CD4-positive, alpha-beta T cell treated with Interleukin-6 for 4 hours (primary cell): ENCODE results near the gene STX1B.
"Not testable (repeated sequence)": the region's sequence is repeated elsewhere in the genome, so short reads cannot be mapped to it uniquely, and the experiment has no call there.

ENCODE experiments used
- DNase-seq: peaks from one replicate; pipeline ENCODE4 v3.0.0-alpha.2; 2020; ENCODE audit warnings: mixed read lengths

The STX1B gene

DNA sequence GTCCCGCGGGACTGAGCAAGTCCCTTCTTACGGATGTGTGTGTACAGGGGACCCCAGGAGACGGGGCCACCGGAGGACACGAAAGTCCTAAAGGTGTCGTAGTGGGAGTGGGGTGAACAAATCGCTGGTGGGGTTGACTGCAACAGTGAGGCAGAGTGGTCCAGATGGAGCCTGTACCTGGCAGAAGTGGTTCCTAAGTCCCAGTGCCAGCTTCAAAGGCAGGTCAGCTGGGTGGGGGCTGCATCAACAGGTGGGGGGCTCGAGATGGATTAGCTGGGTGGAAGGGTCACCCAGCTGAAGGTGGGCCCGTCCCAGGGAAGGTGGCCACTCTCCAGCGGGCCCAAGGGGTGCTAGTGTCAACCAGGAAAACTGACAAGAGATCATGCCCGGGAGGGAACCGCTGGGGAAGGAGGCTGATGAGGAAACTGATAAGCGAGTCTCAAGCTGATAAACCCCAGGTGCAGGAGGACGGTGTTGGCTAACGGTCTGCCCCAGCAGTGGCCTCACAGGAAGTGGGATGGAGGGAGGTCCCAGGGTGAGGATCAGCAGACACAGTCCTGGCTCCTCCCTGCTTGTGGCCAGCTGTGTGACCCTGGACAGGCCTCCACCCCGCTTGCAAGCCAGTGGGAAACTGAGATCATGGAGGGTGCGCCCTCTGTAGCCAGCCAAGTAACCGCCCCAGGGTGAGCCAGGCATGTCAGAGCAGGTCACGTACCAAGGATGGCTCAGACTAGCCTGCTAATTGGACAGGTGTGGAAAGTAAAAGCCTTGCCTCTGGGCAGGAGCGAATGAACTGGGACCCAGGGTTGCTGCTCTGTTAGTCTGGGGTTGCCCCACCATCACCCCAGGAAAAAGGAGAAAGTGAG is 60.6 kb downstream of the STX1B start:
- DNase-seq, result peak; percentile 47

DNA sequence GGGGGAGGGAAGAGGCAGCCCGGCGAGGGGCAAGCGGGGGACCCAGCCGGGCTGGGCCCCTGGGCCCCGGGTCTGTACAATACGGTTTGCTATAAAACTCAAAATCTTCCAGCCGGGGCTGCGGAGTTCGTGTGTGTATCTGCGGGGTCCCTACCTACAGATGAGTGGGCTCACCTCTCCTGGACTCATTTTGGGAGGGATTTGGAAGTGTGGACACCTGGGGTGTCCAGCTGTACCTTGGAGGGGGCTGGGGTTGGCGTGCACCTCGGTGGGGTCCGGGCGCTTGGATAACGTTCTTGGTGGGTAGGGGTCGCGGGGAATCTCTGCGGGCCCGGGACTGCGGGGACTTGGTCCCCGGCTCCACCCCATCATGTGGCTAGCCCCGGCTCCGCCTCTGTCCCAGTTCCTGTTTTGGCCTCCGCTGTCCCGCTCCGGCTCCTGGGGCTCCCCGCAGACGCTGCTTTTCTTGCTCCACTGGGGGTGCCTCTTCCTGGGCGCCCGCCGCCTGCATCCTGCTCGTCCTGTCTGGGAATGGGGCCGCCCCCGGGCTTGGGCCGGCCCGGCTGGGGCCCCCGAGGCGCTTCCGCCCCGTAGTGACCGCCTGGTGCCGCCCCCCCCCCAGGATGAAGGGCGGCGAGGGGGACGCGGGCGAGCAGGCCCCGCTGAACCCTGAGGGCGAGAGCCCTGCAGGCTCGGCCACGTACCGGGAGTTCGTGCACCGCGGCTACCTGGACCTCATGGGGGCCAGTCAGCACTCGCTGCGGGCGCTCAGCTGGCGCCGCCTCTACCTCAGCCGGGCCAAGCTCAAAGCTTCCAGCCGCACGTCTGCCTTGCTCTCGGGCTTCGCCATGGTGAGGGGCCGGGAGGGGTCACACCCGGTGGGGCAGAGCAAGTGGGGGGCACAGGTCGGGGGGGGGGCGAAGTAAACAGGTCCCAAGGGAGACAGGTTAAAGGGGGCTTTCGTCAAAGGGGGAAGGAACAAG is 61.5 kb downstream of the STX1B start, which contains the start of gene ORAI3:
ORAI3 (plus strand) TSS at position 402 of the 983 bp plus-strand sequence; CDS start at position 624, 222 bp downstream.
- peak; percentile 61 for DNase-seq

DNA sequence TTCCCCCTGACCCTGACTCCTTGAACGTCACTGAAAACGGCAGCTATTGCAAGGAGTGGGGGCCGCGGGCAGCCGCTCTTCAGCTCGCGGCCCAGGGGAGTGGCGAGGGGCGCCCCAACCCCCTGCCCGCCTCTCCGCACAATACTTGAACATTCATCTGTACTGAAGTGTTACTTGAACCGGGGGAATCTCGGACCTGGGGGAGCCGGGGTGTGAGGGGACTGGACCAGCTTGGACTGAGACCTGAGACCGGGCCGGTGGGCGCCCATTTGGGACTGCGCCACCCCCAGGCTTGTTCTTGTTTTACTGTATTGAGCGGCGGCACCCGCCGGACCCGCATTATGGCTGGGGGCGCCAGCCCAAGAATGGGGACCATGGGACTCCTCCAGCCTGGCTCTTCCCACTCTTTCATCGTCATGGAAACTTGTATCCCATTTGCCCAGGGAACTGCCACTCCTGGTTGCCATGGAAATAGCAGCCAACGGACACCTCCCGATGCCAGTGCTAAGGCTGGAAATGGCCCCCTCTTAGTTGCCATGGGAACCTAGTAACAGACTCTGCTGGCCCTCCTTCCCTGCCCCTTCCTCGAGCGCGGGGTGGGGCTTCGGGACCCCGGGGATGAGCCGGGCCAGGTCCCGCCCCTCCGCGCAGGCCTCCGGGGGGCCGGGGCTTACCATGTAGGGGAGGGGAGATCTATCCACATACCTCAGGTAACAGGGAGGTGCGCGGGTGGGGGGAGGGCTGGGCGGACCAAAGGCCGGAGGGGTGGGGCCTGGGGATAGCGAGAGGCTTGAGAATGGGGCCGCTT is 62.4 kb downstream of the STX1B start:
- no peak for DNase-seq

DNA sequence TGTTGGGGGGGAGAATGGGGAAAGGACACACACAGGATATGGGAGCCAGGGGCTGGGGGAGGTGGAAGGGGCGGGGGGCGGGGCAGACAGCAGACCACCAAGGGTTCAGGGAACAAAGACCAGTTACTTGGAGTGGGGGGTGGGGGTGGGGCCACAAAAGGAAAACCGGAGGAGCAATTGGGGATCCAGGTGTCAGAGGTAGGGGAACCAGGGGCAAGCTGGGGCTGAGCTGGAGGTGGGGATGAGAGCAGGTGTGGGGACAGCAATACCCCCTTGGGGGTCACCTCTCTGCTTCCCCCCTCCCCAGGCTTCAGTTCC is 62.9 kb downstream of the STX1B start:
- DNase-seq, result no peak

- no peak for DNase-seq
Measured at GRCh38 chr16:30946671-30947540, 63.5 kb downstream of the STX1B start.

- DNase-seq, result no peak
Measured at GRCh38 chr16:30944352-30944751, 66.1 kb downstream of the STX1B start.

GRCh38 chr16:30942426-30942806 is 68.0 kb downstream of the STX1B start:
- no peak for DNase-seq

DNA sequence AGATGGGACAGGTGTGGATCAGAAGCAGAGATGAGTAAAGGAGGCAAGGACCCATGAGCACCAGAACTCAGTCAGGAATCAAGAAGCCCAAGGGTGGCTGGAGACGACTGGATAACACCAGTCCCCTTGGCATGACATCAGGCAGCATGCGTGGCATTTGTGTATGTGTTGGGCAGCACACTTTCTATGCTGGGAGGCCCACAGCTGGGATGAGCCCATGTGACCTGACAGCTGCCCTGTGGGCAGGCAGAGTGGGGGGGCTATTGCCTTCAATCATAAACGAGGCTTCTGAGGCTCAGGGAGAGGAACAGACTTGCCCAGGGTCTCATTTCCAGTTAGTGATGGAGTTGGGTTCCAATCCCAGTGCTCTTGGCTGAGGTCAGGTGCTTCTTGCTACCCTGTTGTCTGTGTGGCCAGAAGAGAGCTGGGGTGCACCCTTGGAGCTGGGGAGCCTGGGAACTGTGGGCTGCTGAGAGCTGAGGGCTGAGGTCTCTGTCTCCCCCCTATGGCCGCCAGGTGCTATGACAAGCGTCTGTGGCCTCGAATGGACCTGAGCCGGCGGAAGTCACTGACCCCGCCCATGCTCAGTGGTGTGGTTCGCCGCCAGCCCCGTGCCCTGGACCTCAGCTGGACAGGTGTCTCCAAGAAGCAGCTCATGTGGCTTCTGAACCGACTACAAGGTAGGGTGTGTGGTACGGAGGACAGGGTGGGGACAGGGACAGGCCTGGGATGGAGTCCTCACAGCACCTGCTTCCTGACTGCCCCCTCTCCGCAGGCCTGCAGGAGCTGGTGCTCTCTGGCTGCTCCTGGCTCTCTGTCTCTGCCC is 68.6 kb downstream of the STX1B start:
- DNase-seq, result peak; percentile 73

GRCh38 chr16:30939571-30939970 is 70.9 kb downstream of the STX1B start:
- DNase-seq, result not testable (repeated sequence)
